ENCODE results near the gene TIPRL.
"Not testable (repeated sequence)": the region's sequence is repeated elsewhere in the genome, so short reads cannot be mapped to it uniquely, and the experiment has no call there.

The TIPRL gene

GRCh38 chr1:168139070-168139469 lies 39.7 kb upstream of the TIPRL start:
- no peak for DNase-seq (ENCODE audit: low read depth, low spot score)
- Histone ChIP-seq H3K27me3 (ENCODE audit: control insufficient read depth, insufficient read depth, low read length) (no peaks in the 10 kb centered on the region; the same call in 1 of the 2 replicates), H3K4me1 (ENCODE audit: control insufficient read depth, insufficient read depth, low read length) (0 out of 2 replicates have a peak, but pooled peaks cover 1% of the 10 kb centered on the region), H3K4me3 (ENCODE audit: low read length) (no peak overlapping the region), H3K27ac (ENCODE audit: low read length) (no peak overlapping the region), H3K9me3 (ENCODE audit: control insufficient read depth, insufficient read depth, low read length) (no peaks in the 10 kb centered on the region), H3K36me3 (ENCODE audit: control insufficient read depth, insufficient read depth, low read length) (no peaks in the 10 kb centered on the region)

- H3K4me1 ChIP-seq (ENCODE audit: control insufficient read depth, insufficient read depth, low read length): no peaks in the 10 kb centered on the region
- no CpG with 5 or more reads among the region's 3 CpGs for WGBS (ENCODE audit: insufficient coverage, insufficient read length)
- no peak overlapping the region for H3K4me3 ChIP-seq (ENCODE audit: low read length)
- no peaks in the 10 kb centered on the region for H3K36me3 ChIP-seq (ENCODE audit: control insufficient read depth, insufficient read depth, low read length)
- DNase-seq (ENCODE audit: low read depth, low spot score): no peak
- no peaks in the 10 kb centered on the region for H3K9me3 ChIP-seq (ENCODE audit: control insufficient read depth, insufficient read depth, low read length)
- no peak overlapping the region for H3K27ac ChIP-seq (ENCODE audit: low read length)
- no peaks in the 10 kb centered on the region for H3K27me3 ChIP-seq (ENCODE audit: control insufficient read depth, insufficient read depth, low read length)
Observed at GRCh38 chr1:168141871-168142385, 36.8 kb upstream of the TIPRL start.

- Histone ChIP-seq H3K4me1 (ENCODE audit: control insufficient read depth, insufficient read depth, low read length) (no peaks in the 10 kb centered on the region), H3K27me3 (ENCODE audit: control insufficient read depth, insufficient read depth, low read length) (no peaks in the 10 kb centered on the region), H3K4me3 (ENCODE audit: low read length) (no peak overlapping the region), H3K9me3 (ENCODE audit: control insufficient read depth, insufficient read depth, low read length) (no peaks in the 10 kb centered on the region), H3K36me3 (ENCODE audit: control insufficient read depth, insufficient read depth, low read length) (no peaks in the 10 kb centered on the region), H3K27ac (ENCODE audit: low read length) (no peak overlapping the region)
- WGBS (ENCODE audit: insufficient coverage, insufficient read length): 100% methylated on average over 1 of the region's 15 CpGs
- peak; percentile 84 for DNase-seq (ENCODE audit: low read depth, low spot score)
Observed at GRCh38 chr1:168145184-168146159, 33.3 kb upstream of the TIPRL start.

GRCh38 chr1:168146160-168146539 lies 32.6 kb upstream of the TIPRL start:
- Histone ChIP-seq H3K4me3 (ENCODE audit: low read length) (no peak overlapping the region), H3K36me3 (ENCODE audit: control insufficient read depth, insufficient read depth, low read length) (no peaks in the 10 kb centered on the region), H3K27ac (ENCODE audit: low read length) (no peak overlapping the region), H3K9me3 (ENCODE audit: control insufficient read depth, insufficient read depth, low read length) (no peaks in the 10 kb centered on the region), H3K27me3 (ENCODE audit: control insufficient read depth, insufficient read depth, low read length) (no peaks in the 10 kb centered on the region), H3K4me1 (ENCODE audit: control insufficient read depth, insufficient read depth, low read length) (no peaks in the 10 kb centered on the region)
- no CpG with 5 or more reads among the region's 5 CpGs for WGBS (ENCODE audit: insufficient coverage, insufficient read length)
- DNase-seq (ENCODE audit: low read depth, low spot score): no peak

DNA sequence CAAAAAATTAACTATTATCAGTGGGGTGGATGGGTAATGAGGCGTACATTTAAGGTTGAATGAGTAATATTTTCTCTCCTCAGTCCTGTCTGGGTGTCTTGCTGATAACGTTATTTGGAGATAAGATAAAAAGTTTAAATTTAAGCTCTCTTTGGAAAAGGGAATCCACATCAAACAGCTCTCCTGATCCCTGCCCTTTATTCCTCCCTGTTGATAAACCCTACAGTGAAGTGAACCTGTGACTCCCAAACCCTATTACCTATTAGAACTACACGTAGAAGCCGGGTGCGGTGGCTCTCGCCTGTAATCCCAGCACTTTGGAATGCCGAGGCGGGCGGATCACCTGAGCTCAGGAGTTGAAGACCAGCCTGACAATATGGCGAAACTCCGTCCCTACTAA lies 32.1 kb upstream of the TIPRL start:
- H3K9me3 ChIP-seq (ENCODE audit: control insufficient read depth, insufficient read depth, low read length): no peaks in the 10 kb centered on the region
- WGBS (ENCODE audit: insufficient coverage, insufficient read length): no CpG with 5 or more reads among the region's 11 CpGs
- H3K4me1 ChIP-seq (ENCODE audit: control insufficient read depth, insufficient read depth, low read length): no peaks in the 10 kb centered on the region
- no peak overlapping the region for H3K4me3 ChIP-seq (ENCODE audit: low read length)
- no peaks in the 10 kb centered on the region for H3K27me3 ChIP-seq (ENCODE audit: control insufficient read depth, insufficient read depth, low read length)
- DNase-seq (ENCODE audit: low read depth, low spot score): no peak
- H3K27ac ChIP-seq (ENCODE audit: low read length): no peak overlapping the region
- no peaks in the 10 kb centered on the region for H3K36me3 ChIP-seq (ENCODE audit: control insufficient read depth, insufficient read depth, low read length)

- H3K27me3 ChIP-seq (ENCODE audit: control insufficient read depth, insufficient read depth, low read length): no peaks in the 10 kb centered on the region
- no CpG with 5 or more reads among the region's 4 CpGs for WGBS (ENCODE audit: insufficient coverage, insufficient read length)
- H3K9me3 ChIP-seq (ENCODE audit: control insufficient read depth, insufficient read depth, low read length): no peaks in the 10 kb centered on the region
- DNase-seq (ENCODE audit: low read depth, low spot score): no peak
- no peaks in the 10 kb centered on the region for H3K36me3 ChIP-seq (ENCODE audit: control insufficient read depth, insufficient read depth, low read length)
- no peaks in the 10 kb centered on the region for H3K4me1 ChIP-seq (ENCODE audit: control insufficient read depth, insufficient read depth, low read length)
- no peak overlapping the region for H3K4me3 ChIP-seq (ENCODE audit: low read length)
- no peak overlapping the region for H3K27ac ChIP-seq (ENCODE audit: low read length)
Observed at GRCh38 chr1:168148916-168149315, 29.8 kb upstream of the TIPRL start.

GRCh38 chr1:168150283-168150682 lies 28.5 kb upstream of the TIPRL start:
- Histone ChIP-seq H3K36me3 (ENCODE audit: control insufficient read depth, insufficient read depth, low read length) (no peaks in the 10 kb centered on the region), H3K4me1 (ENCODE audit: control insufficient read depth, insufficient read depth, low read length) (no peaks in the 10 kb centered on the region), H3K4me3 (ENCODE audit: low read length) (no peak overlapping the region), H3K9me3 (ENCODE audit: control insufficient read depth, insufficient read depth, low read length) (no peaks in the 10 kb centered on the region), H3K27me3 (ENCODE audit: control insufficient read depth, insufficient read depth, low read length) (no peaks in the 10 kb centered on the region), H3K27ac (ENCODE audit: low read length) (no peak overlapping the region)
- WGBS (ENCODE audit: insufficient coverage, insufficient read length): no CpG with 5 or more reads among the region's 1 CpG
- no peak for DNase-seq (ENCODE audit: low read depth, low spot score)

DNA sequence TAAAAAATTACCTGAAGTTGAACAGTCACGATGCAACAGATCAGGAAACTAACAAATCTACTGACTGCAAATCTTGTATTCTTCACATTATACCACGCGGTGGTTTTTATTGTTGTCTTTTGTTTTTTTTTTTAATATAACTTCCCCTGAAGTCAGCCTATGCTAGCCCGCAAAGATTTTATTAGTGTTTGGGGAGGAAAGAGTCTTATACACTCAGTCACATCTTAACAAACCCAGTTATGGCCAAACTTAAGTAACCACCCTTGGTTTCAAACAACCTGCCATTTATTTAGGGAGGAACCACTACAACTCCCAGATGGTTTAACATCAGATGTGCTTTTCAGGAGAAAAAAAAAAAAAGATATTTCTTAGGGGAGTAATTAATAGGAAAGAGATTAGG lies 26.8 kb upstream of the TIPRL start:
- Histone ChIP-seq H3K27ac (ENCODE audit: low read length) (no peak overlapping the region), H3K36me3 (ENCODE audit: control insufficient read depth, insufficient read depth, low read length) (no peaks in the 10 kb centered on the region), H3K4me1 (ENCODE audit: control insufficient read depth, insufficient read depth, low read length) (no peaks in the 10 kb centered on the region), H3K27me3 (ENCODE audit: control insufficient read depth, insufficient read depth, low read length) (no peaks in the 10 kb centered on the region), H3K4me3 (ENCODE audit: low read length) (no peak overlapping the region), H3K9me3 (ENCODE audit: control insufficient read depth, insufficient read depth, low read length) (no peaks in the 10 kb centered on the region)
- DNase-seq (ENCODE audit: low read depth, low spot score): no peak
- no CpG with 5 or more reads among the region's 4 CpGs for WGBS (ENCODE audit: insufficient coverage, insufficient read length)

- DNase-seq (ENCODE audit: low read depth, low spot score); H3K36me3 ChIP-seq (ENCODE audit: control insufficient read depth, insufficient read depth, low read length); H3K9me3 ChIP-seq (ENCODE audit: control insufficient read depth, insufficient read depth, low read length); H3K27me3 ChIP-seq (ENCODE audit: control insufficient read depth, insufficient read depth, low read length); H3K27ac ChIP-seq (ENCODE audit: low read length); H3K4me1 ChIP-seq (ENCODE audit: control insufficient read depth, insufficient read depth, low read length); H3K4me3 ChIP-seq (ENCODE audit: low read length): not testable (repeated sequence)
- no CpG with 5 or more reads among the region's 4 CpGs for WGBS (ENCODE audit: insufficient coverage, insufficient read length)
Observed at GRCh38 chr1:168154707-168155106, 24.1 kb upstream of the TIPRL start.

DNA sequence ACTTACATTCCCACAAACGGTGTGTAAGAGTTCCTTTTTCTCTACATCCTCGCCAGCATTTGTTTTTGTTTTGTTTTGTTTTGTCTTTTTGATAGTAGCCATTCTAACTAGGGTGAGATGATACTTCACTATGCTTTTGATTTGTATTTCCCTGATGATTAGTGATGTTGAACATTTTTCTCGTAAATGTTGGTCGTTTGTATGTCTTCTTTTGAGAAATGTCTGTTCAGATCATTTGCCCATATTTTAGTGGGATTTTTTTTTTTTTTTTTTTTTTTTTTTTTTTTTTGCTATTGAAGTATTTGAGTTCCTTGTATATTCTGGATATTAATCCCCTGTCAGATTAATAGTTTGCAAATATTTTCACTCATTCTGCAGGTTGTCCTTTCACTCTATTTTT lies 22.9 kb upstream of the TIPRL start:
- Histone ChIP-seq H3K27me3 (ENCODE audit: control insufficient read depth, insufficient read depth, low read length) (no peaks in the 10 kb centered on the region), H3K27ac (ENCODE audit: low read length) (no peak overlapping the region), H3K4me1 (ENCODE audit: control insufficient read depth, insufficient read depth, low read length) (no peaks in the 10 kb centered on the region), H3K9me3 (ENCODE audit: control insufficient read depth, insufficient read depth, low read length) (no peaks in the 10 kb centered on the region), H3K4me3 (ENCODE audit: low read length) (no peak overlapping the region), H3K36me3 (ENCODE audit: control insufficient read depth, insufficient read depth, low read length) (no peaks in the 10 kb centered on the region)
- WGBS (ENCODE audit: insufficient coverage, insufficient read length): no CpG with 5 or more reads among the region's 4 CpGs
- no peak for DNase-seq (ENCODE audit: low read depth, low spot score)

GRCh38 chr1:168157638-168158037 lies 21.1 kb upstream of the TIPRL start:
- no peak overlapping the region for H3K4me3 ChIP-seq (ENCODE audit: low read length)
- no peaks in the 10 kb centered on the region for H3K4me1 ChIP-seq (ENCODE audit: control insufficient read depth, insufficient read depth, low read length)

More at GRCh38 chr1:168157638-168158037, 21.1 kb upstream of the TIPRL start:
- no peak for DNase-seq (ENCODE audit: low read depth, low spot score)
- Histone ChIP-seq H3K27ac (ENCODE audit: low read length) (no peak overlapping the region), H3K36me3 (ENCODE audit: control insufficient read depth, insufficient read depth, low read length) (no peaks in the 10 kb centered on the region), H3K27me3 (ENCODE audit: control insufficient read depth, insufficient read depth, low read length) (no peaks in the 10 kb centered on the region), H3K9me3 (ENCODE audit: control insufficient read depth, insufficient read depth, low read length) (no peaks in the 10 kb centered on the region)

Data from iPS DF 6.9 (cell line).